ENCODE results near the gene GTF2I.
"Not testable (repeated sequence)": the region's sequence is repeated elsewhere in the genome, so short reads cannot be mapped to it uniquely, and the experiment has no call there.

- not testable (repeated sequence) for TF ChIP-seq CTCF (conservative IDR thresholded peaks at IDR 0.05; ENCODE audit: low read depth, low read length); EZH2 (IDR thresholded peaks at IDR 0.05; ENCODE audit: low read length, unreplicated experiment); EZH2phosphoT487 (IDR thresholded peaks at IDR 0.05; ENCODE audit: borderline replicate concordance, low read length)
These were observed 82.6 kb downstream of the GTF2I start for GRCh38 chr7:74739974-74740703.

All from PC-3 (cell line).